HCT116 (cell line): Measurements from ENCODE around the gene ELK3. TPM values are rescaled to one million over a fixed set of nuclear protein-coding genes. Genes with fewer than 3 reads are reported as not detected.

Experiments
- ATAC-seq: fragments of 200-7000 bp; cut with Tn5 transposase; 2 replicates; pipeline ENCODE4 v1.9.1; 2020; ENCODE audit warnings: mild to moderate bottlenecking, moderate library complexity
- BruUV-seq: library from RNA; stranded (reverse); fragments of 400-500 nt; replicated peaks from 2 replicates; lab custom pipeline; 2021; lab: Mats Ljungman, UMichigan
- CTCF ChIA-PET: fragments of 300-600 bp; sonication (Branson Sonifier 250); formaldehyde crosslinking; loops from one replicate; lab custom pipeline; 2021; ENCODE audit warnings: antibody characterized with exemption; lab: Charles Lee
- POLR2A ChIA-PET: fragments of 300-600, 350-600 bp; sonication (Branson Sonifier 250); formaldehyde crosslinking; loops from one replicate; lab custom pipeline; 2021; ENCODE audit warnings: antibody characterized with exemption; lab: Charles Lee
- RAD21 ChIA-PET, 2 experiments: fragments of 300-600 bp; sonication (Branson Sonifier 250); formaldehyde crosslinking; loops; one replicate each; lab custom pipeline; 2023; ENCODE audit warnings: low total read pairs in 2 of 2; ENCODE audit not compliant: uncharacterized antibody in 2 of 2, unreplicated experiment in 2 of 2, low non-redundant PET in 1 of 2; lab: Charles Lee
- DNase-seq: peaks from one replicate; pipeline ENCODE4 v3.0.0-alpha.2; 2010; ENCODE audit warnings: low read depth, low spot score
- H2AFZ ChIP-seq: fragments of 200-600 bp; shearing (Covaris generic), sonication (generic); 2 replicates; pipeline ENCODE4 v1.6.1; 2017; ENCODE audit warnings: low read depth, mixed run types, mixed read lengths, antibody characterized with exemption, low read length; ENCODE audit not compliant: poor library complexity, severe bottlenecking
- H3K27ac ChIP-seq: 2 replicates; pipeline ENCODE4 v1.5.1; 2012; ENCODE audit warnings: low read depth, low read length
- H3K27me3 ChIP-seq: fragments of 200-600 bp; sonication (generic); 2 replicates; pipeline ENCODE4 v1.6.1; 2016; ENCODE audit warnings: mixed run types, low read length, mixed read lengths; ENCODE audit not compliant: insufficient read depth
- H3K36me3 ChIP-seq, 2 experiments: fragments of 200-500 bp in 1 of 2; fragments of 200-600 bp in 1 of 2; sonication (Bioruptor generic) in 1 of 2; sonication (generic) in 1 of 2; 2 replicates each; pipeline versions ENCODE4 v1.5.1 to v1.6.1; 2014 to 2016; ENCODE audit warnings: low read length in 2 of 2, inconsistent platforms in 1 of 2, mixed read lengths in 1 of 2, mixed run types in 1 of 2; ENCODE audit not compliant: insufficient read depth in 2 of 2, control insufficient read depth in 1 of 2
- H3K4me1 ChIP-seq, 2 experiments: fragments of 200-600 bp in 1 of 2; sonication (generic) in 1 of 2; 2 replicates each; pipeline versions ENCODE4 v1.5.1 to v1.6.1; 2012 to 2017; ENCODE audit warnings: low read length in 2 of 2, inconsistent platforms in 1 of 2, mild to moderate bottlenecking in 1 of 2, mixed read lengths in 1 of 2, mixed run types in 1 of 2, moderate library complexity in 1 of 2; ENCODE audit not compliant: insufficient read depth in 2 of 2, control insufficient read depth in 1 of 2
- H3K4me2 ChIP-seq: fragments of 200-600 bp; sonication (generic); 2 replicates; pipeline ENCODE4 v1.6.1; 2017; ENCODE audit warnings: mixed run types, low read length, mixed read lengths
- H3K4me3 ChIP-seq, 2 experiments: fragments of 200-600 bp in 1 of 2; sonication (generic) in 1 of 2; replicated peaks in 1 of 2; 2 replicates each; pipeline ENCODE4 v1.5.1; 2011 to 2016; ENCODE audit warnings: low read length in 2 of 2, control low read depth in 1 of 2, low read depth in 1 of 2, mild to moderate bottlenecking in 1 of 2, mixed read lengths in 1 of 2, mixed run types in 1 of 2
- H3K79me2 ChIP-seq: fragments of 200-600 bp; sonication (generic); 2 replicates; pipeline ENCODE4 v1.6.1; 2017; ENCODE audit warnings: mild to moderate bottlenecking, mixed run types, low read length, moderate library complexity, mixed read lengths; ENCODE audit not compliant: insufficient read depth
- H3K9ac ChIP-seq: fragments of 200-600 bp; sonication (generic); 2 replicates; pipeline ENCODE4 v1.6.1; 2016; ENCODE audit warnings: low read length, mixed read lengths
- H3K9me2 ChIP-seq: fragments of 200-600 bp; sonication (generic), shearing (Covaris generic); 2 replicates; pipeline ENCODE4 v1.6.1; 2017; ENCODE audit warnings: mixed run types, mild to moderate bottlenecking, moderate library complexity; ENCODE audit not compliant: insufficient read depth
- H3K9me3 ChIP-seq, 2 experiments: fragments of 200-500 bp in 1 of 2; fragments of 200-600 bp in 1 of 2; sonication (Bioruptor generic) in 1 of 2; sonication (generic) in 1 of 2; 2 replicates each; pipeline ENCODE4 v1.6.1; 2014 to 2017; ENCODE audit warnings: low read length in 2 of 2, mixed read lengths in 2 of 2, inconsistent platforms in 1 of 2, low read depth in 1 of 2, mild to moderate bottlenecking in 1 of 2, mixed run types in 1 of 2, moderate library complexity in 1 of 2; ENCODE audit not compliant: control insufficient read depth in 1 of 2, insufficient read depth in 1 of 2
- H4K20me1 ChIP-seq: fragments of 200-600 bp; sonication (generic), shearing (Covaris generic); 2 replicates; pipeline ENCODE4 v1.6.1; 2017; ENCODE audit warnings: mixed run types, mild to moderate bottlenecking, moderate library complexity; ENCODE audit not compliant: insufficient read depth
- CEBPB ChIP-seq: IDR thresholded peaks from 2 replicates; pipeline ENCODE4 v1.6.1; 2012; ENCODE audit warnings: low read depth
- EGR1 ChIP-seq: IDR thresholded peaks from 2 replicates; pipeline ENCODE4 v1.6.1; 2012; ENCODE audit warnings: low read depth
- EZH2phosphoT487 ChIP-seq: fragments of 200-600 bp; IDR thresholded peaks from 2 replicates; pipeline ENCODE4 v1.6.1; 2018; ENCODE audit warnings: antibody characterized with exemption, borderline replicate concordance
- FOSL1 ChIP-seq: IDR thresholded peaks from 2 replicates; pipeline ENCODE4 v1.6.1; 2012; ENCODE audit warnings: low read depth
- JUND ChIP-seq: IDR thresholded peaks from 2 replicates; pipeline ENCODE4 v1.6.1; 2012
- SIN3A ChIP-seq: IDR thresholded peaks from 2 replicates; pipeline ENCODE4 v1.6.1; 2012; ENCODE audit warnings: low read depth
- TCF7L2 ChIP-seq: IDR thresholded peaks from 2 replicates; pipeline ENCODE4 v1.7.0; 2011; ENCODE audit warnings: borderline replicate concordance, inconsistent platforms; ENCODE audit not compliant: insufficient read depth, insufficient read length; ENCODE audit errors: extremely low read depth
- ZFX ChIP-seq: fragments of 450-650 bp; IDR thresholded peaks from 2 replicates; pipeline ENCODE4 v1.6.1; 2017
- intact Hi-C: fragments of 100-400 bp; cut with micrococcal nuclease; formaldehyde crosslinking; loops from 2 replicates; pipeline ENCODE4 v1.10.0; 2022
- total RNA-seq: library from RNA; stranded (reverse); gene quantifications from one replicate; pipeline ENCODE4 v1.2.1, GENCODE V29; 2021; ENCODE audit not compliant: unreplicated experiment
- TF ChIP-seq, protein P1 (sequence below): IDR thresholded peaks from 2 replicates; pipeline ENCODE4 v1.6.1; 2012
- TF ChIP-seq, protein P2 (sequence below): IDR thresholded peaks from 2 replicates; pipeline ENCODE4 v1.6.1; 2012; ENCODE audit warnings: low read depth

Gene ELK3
- total RNA-seq, 1 experiment from 2014 or later = 45.6 TPM

DNA sequence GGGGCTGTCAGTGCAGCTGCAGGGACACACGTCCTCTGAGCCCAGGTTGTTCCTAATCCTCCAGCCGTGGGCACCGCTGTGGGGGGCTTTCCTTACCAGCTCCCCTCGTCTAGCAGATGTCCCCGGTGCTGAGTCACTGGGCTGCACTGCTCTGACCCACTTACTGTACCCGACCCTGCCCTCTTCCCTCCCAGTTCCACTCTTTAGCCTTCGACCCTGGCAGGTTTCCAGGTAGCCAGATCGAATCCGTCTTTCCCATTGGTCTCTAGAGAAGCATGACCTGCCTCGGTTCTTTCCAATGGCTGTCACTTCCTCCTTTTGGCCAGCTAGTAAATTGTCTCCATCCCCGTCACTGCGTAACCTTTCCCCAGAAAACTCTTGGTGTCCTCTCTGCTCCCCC lies 48.4 kb downstream of the ELK3 start:
- H3K4me1 ChIP-seq = peaks cover 0 to 5% of the 10 kb centered on the region in 2 experiments; a peak in 1 of 4 replicates
- H4K20me1 ChIP-seq = no peaks in the 10 kb centered on the region
- intact Hi-C loops = no loop called here
- H3K9ac ChIP-seq = no peak overlapping the region
- no TSS peak for BruUV-seq
- no peaks in the 10 kb centered on the region for H3K9me3 ChIP-seq
- ChIA-PET CTCF (no interaction called here), POLR2A (no interaction called here), RAD21 (no interaction called here)
- no peak overlapping the region for H2AFZ ChIP-seq
- H3K36me3 ChIP-seq = peaks cover 2 to 9% of the 10 kb centered on the region in 2 experiments; a peak in 3 of 4 replicates
- no peaks in the 10 kb centered on the region for H3K9me2 ChIP-seq
- ATAC-seq = no peak
- H3K4me2 ChIP-seq = no peak overlapping the region
- H3K79me2 ChIP-seq = peaks cover 70% of the 10 kb centered on the region
- no peaks in the 10 kb centered on the region for H3K27me3 ChIP-seq
- no peak overlapping the region for H3K27ac ChIP-seq
- H3K4me3 ChIP-seq = no peak overlapping the region
- TF ChIP-seq FOSL1 (no peak), JUND (no peak), TCF7L2 (no peak), EZH2phosphoT487 (no peak), CEBPB (no peak), EGR1 (no peak), SIN3A (no peak), ZFX (no peak)
- TF ChIP-seq, protein P1, sequence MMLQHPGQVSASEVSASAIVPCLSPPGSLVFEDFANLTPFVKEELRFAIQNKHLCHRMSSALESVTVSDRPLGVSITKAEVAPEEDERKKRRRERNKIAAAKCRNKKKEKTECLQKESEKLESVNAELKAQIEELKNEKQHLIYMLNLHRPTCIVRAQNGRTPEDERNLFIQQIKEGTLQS = no peak
- TF ChIP-seq, protein P2, sequence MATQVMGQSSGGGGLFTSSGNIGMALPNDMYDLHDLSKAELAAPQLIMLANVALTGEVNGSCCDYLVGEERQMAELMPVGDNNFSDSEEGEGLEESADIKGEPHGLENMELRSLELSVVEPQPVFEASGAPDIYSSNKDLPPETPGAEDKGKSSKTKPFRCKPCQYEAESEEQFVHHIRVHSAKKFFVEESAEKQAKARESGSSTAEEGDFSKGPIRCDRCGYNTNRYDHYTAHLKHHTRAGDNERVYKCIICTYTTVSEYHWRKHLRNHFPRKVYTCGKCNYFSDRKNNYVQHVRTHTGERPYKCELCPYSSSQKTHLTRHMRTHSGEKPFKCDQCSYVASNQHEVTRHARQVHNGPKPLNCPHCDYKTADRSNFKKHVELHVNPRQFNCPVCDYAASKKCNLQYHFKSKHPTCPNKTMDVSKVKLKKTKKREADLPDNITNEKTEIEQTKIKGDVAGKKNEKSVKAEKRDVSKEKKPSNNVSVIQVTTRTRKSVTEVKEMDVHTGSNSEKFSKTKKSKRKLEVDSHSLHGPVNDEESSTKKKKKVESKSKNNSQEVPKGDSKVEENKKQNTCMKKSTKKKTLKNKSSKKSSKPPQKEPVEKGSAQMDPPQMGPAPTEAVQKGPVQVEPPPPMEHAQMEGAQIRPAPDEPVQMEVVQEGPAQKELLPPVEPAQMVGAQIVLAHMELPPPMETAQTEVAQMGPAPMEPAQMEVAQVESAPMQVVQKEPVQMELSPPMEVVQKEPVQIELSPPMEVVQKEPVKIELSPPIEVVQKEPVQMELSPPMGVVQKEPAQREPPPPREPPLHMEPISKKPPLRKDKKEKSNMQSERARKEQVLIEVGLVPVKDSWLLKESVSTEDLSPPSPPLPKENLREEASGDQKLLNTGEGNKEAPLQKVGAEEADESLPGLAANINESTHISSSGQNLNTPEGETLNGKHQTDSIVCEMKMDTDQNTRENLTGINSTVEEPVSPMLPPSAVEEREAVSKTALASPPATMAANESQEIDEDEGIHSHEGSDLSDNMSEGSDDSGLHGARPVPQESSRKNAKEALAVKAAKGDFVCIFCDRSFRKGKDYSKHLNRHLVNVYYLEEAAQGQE = no peak
- DNase-seq = no peak
